H1 (cell line): ENCODE measurements around the gene CASZ1. TPM values are rescaled to one million over a fixed set of nuclear protein-coding genes. Genes with fewer than 3 reads are reported as not detected.

Experiments
- CTCF ChIA-PET: fragments of 300-600 bp; sonication (Branson Sonifier 250); formaldehyde crosslinking; loops from one replicate; lab custom pipeline; 2021; ENCODE audit not compliant: partially characterized antibody; lab: Charles Lee
- POLR2A ChIA-PET: fragments of 300-600 bp; sonication (Branson Sonifier 250); formaldehyde crosslinking; loops from one replicate; lab custom pipeline; 2021; ENCODE audit warnings: inconsistent platforms; ENCODE audit not compliant: partially characterized antibody; lab: Charles Lee
- DNase-seq, 2 experiments: peaks; one replicate each; pipeline versions ENCODE4 v3.0.0 to v3.0.0-alpha.2; 2010 to 2022; ENCODE audit warnings: low spot score in 2 of 2, low read depth in 1 of 2, mixed read lengths in 1 of 2
- FAIRE-seq: peaks from 2 replicates; lab custom pipeline; 2011; peaks lifted over from hg19 to GRCh38; lab: Jason Lieb, UNC
- H2AFZ ChIP-seq: 2 replicates; pipeline ENCODE4 v1.8.1; 2012; ENCODE audit warnings: low read length, inconsistent platforms
- H2AK5ac ChIP-seq: 2 replicates; pipeline ENCODE4 v1.6.1; 2013; ENCODE audit warnings: low read depth, low read length
- H2BK120ac ChIP-seq: replicated peaks from 2 replicates; pipeline ENCODE3; 2013; ENCODE audit warnings: low read depth, low read length, inconsistent platforms
- H2BK12ac ChIP-seq: 2 replicates; pipeline ENCODE4 v1.6.1; 2013; ENCODE audit warnings: low read depth, low read length
- H2BK15ac ChIP-seq: 2 replicates; pipeline ENCODE4 v1.6.1; 2013; ENCODE audit warnings: low read length
- H2BK20ac ChIP-seq: 2 replicates; pipeline ENCODE4 v1.6.1; 2013; ENCODE audit warnings: low read length
- H2BK5ac ChIP-seq: 2 replicates; pipeline ENCODE4 v1.6.1; 2013; ENCODE audit warnings: low read depth, low read length
- H3K14ac ChIP-seq: 2 replicates; pipeline ENCODE4 v1.6.1; 2013; ENCODE audit warnings: inconsistent platforms; ENCODE audit not compliant: insufficient read length
- H3K18ac ChIP-seq: 2 replicates; pipeline ENCODE4 v1.6.1; 2013; ENCODE audit warnings: low read length; ENCODE audit errors: extremely low read depth
- H3K23ac ChIP-seq: 2 replicates; pipeline ENCODE4 v1.6.1; 2013; ENCODE audit warnings: inconsistent platforms; ENCODE audit not compliant: insufficient read length
- H3K23me2 ChIP-seq: 2 replicates; pipeline ENCODE4 v1.6.1; 2013; ENCODE audit warnings: low read depth, low read length
- H3K27ac ChIP-seq: 2 replicates; pipeline ENCODE4 v1.6.1; 2011; ENCODE audit warnings: low read depth, low read length, inconsistent platforms
- H3K27me3 ChIP-seq, 4 experiments: replicated peaks in 1 of 4; 1 replicate in 1 of 4; 2 replicates in 3 of 4; pipeline versions ENCODE4 v1.6.1 to v1.8.1; 2011 to 2013; ENCODE audit warnings: low read length in 3 of 4, mild to moderate bottlenecking in 3 of 4, inconsistent platforms in 2 of 4, mixed read lengths in 2 of 4, moderate library complexity in 1 of 4; ENCODE audit not compliant: control insufficient read depth in 3 of 4, insufficient read depth in 3 of 4; ENCODE audit errors: extremely low read depth in 1 of 4
- H3K36me3 ChIP-seq, 4 experiments: 2 replicates each; pipeline versions ENCODE4 v1.6.1 to v1.8.1; 2011 to 2013; ENCODE audit warnings: mild to moderate bottlenecking in 4 of 4, low read length in 3 of 4, moderate library complexity in 2 of 4, control low read depth in 1 of 4, inconsistent platforms in 1 of 4; ENCODE audit not compliant: insufficient read depth in 4 of 4, control insufficient read depth in 2 of 4
- H3K4ac ChIP-seq: replicated peaks from 2 replicates; pipeline ENCODE3; 2013; ENCODE audit warnings: low read length, low read depth, mixed read lengths, inconsistent platforms; ENCODE audit not compliant: insufficient read length
- H3K4me1 ChIP-seq, 4 experiments: replicated peaks in 1 of 4; 1 replicate in 1 of 4; 2 replicates in 3 of 4; pipeline versions ENCODE4 v1.6.1 to v1.8.1; 2011 to 2013; ENCODE audit warnings: low read length in 3 of 4, inconsistent platforms in 2 of 4, mixed read lengths in 1 of 4; ENCODE audit not compliant: insufficient read depth in 4 of 4, control insufficient read depth in 3 of 4
- H3K4me2 ChIP-seq, 2 experiments: 2 replicates each; pipeline versions ENCODE4 v1.6.1 to v1.8.1; 2011 to 2013; ENCODE audit warnings: low read depth in 2 of 2, low read length in 2 of 2, control low read depth in 1 of 2, inconsistent platforms in 1 of 2, mild to moderate bottlenecking in 1 of 2; ENCODE audit not compliant: insufficient read depth in 1 of 2
- H3K4me3 ChIP-seq, 4 experiments: fragments of 200-600, 300-600 bp in 1 of 4; sonication (generic), shearing (Covaris generic), sonication (Bioruptor Twin) in 1 of 4; 2 replicates each; pipeline versions ENCODE4 v1.5.1 to v1.8.1; 2011 to 2016; ENCODE audit warnings: low read length in 4 of 4, low read depth in 3 of 4, control low read depth in 2 of 4, inconsistent platforms in 2 of 4, mild to moderate bottlenecking in 2 of 4, mixed read lengths in 1 of 4, moderate library complexity in 1 of 4; ENCODE audit not compliant: insufficient read depth in 2 of 4; ENCODE audit errors: extremely low read depth in 1 of 4
- H3K56ac ChIP-seq: replicated peaks from 2 replicates; pipeline ENCODE3; 2013; ENCODE audit warnings: low read depth, mild to moderate bottlenecking, mixed read lengths, low read length, inconsistent platforms; ENCODE audit not compliant: insufficient read length
- H3K79me1 ChIP-seq: 2 replicates; pipeline ENCODE4 v1.6.1; 2013; ENCODE audit warnings: low read depth, low read length, control low read depth
- H3K79me2 ChIP-seq, 2 experiments: 2 replicates each; pipeline versions ENCODE4 v1.6.1 to v1.8.1; 2012 to 2013; ENCODE audit warnings: low read length in 2 of 2, mild to moderate bottlenecking in 2 of 2, inconsistent platforms in 1 of 2; ENCODE audit not compliant: insufficient read depth in 2 of 2, control insufficient read depth in 1 of 2
- H3K9ac ChIP-seq, 4 experiments: replicated peaks in 1 of 4; 1 replicate in 1 of 4; 2 replicates in 3 of 4; pipeline versions ENCODE4 v1.6.1 to v1.8.1; 2011 to 2013; ENCODE audit warnings: low read depth in 3 of 4, low read length in 3 of 4, control low read depth in 2 of 4, mild to moderate bottlenecking in 2 of 4, moderate library complexity in 2 of 4, inconsistent platforms in 1 of 4; ENCODE audit errors: extremely low read depth in 1 of 4
- H3K9me3 ChIP-seq, 2 experiments: 2 replicates each; pipeline versions ENCODE4 v1.6.1 to v1.8.1; 2012 to 2013; ENCODE audit warnings: mild to moderate bottlenecking in 2 of 2, moderate library complexity in 2 of 2, control low read depth in 1 of 2, inconsistent platforms in 1 of 2, low read depth in 1 of 2, low read length in 1 of 2, mixed read lengths in 1 of 2; ENCODE audit not compliant: insufficient read depth in 2 of 2
- H4K20me1 ChIP-seq, 2 experiments: replicated peaks in 1 of 2; 2 replicates each; pipeline versions ENCODE3 to v1.8.1; 2011 to 2013; ENCODE audit warnings: inconsistent platforms in 2 of 2, low read length in 2 of 2, mild to moderate bottlenecking in 1 of 2; ENCODE audit not compliant: insufficient read depth in 2 of 2, control insufficient read depth in 1 of 2
- H4K5ac ChIP-seq: 2 replicates; pipeline ENCODE4 v1.6.1; 2013; ENCODE audit warnings: low read length, low read depth, mixed read lengths, inconsistent platforms; ENCODE audit not compliant: insufficient read length
- H4K8ac ChIP-seq: 2 replicates; pipeline ENCODE4 v1.8.0; 2013; ENCODE audit warnings: mild to moderate bottlenecking, moderate library complexity, low read length, inconsistent platforms; ENCODE audit not compliant: insufficient read depth; ENCODE audit errors: extremely low read depth
- H4K91ac ChIP-seq: replicated peaks from 2 replicates; pipeline ENCODE3; 2013; ENCODE audit warnings: low read length, mixed read lengths, inconsistent platforms; ENCODE audit not compliant: insufficient read length
- EGR1 ChIP-seq: IDR thresholded peaks from 2 replicates; pipeline ENCODE4 v1.6.1; 2011; ENCODE audit warnings: low read depth, low read length, borderline replicate concordance
- HDAC2 ChIP-seq, 2 experiments: fragments of 300-600 bp in 1 of 2; sonication (generic) in 1 of 2; IDR thresholded peaks; 2 replicates each; pipeline ENCODE4 v1.6.1; 2011 to 2012; ENCODE audit warnings: low read depth in 2 of 2, low read length in 2 of 2, mild to moderate bottlenecking in 2 of 2, moderate library complexity in 2 of 2, borderline replicate concordance in 1 of 2, inconsistent platforms in 1 of 2
- POLR2A ChIP-seq, 2 experiments: IDR thresholded peaks; 1 replicate in 1 of 2; 2 replicates in 1 of 2; pipeline ENCODE4 v1.6.1; 2011; ENCODE audit warnings: low read depth in 2 of 2, low read length in 2 of 2, mild to moderate bottlenecking in 2 of 2; ENCODE audit errors: control extremely low read depth in 1 of 2
- RBBP5 ChIP-seq: IDR thresholded peaks from 2 replicates; pipeline ENCODE4 v1.7.1; 2012; ENCODE audit warnings: low read depth, mild to moderate bottlenecking, inconsistent platforms, low read length, moderate library complexity, borderline replicate concordance
- SP4 ChIP-seq: IDR thresholded peaks from 2 replicates; pipeline ENCODE4 v1.6.1; 2012; ENCODE audit warnings: low read length, inconsistent platforms
- USF2 ChIP-seq: IDR thresholded peaks from 2 replicates; pipeline ENCODE4 v1.6.1; 2011; ENCODE audit warnings: low read length, improper control_type of control experiment
- YY1 ChIP-seq: IDR thresholded peaks from 2 replicates; pipeline ENCODE4 v1.6.1; 2011; ENCODE audit warnings: low read depth, mild to moderate bottlenecking, low read length
- WGBS, 2 experiments: shearing (Covaris generic) in 1 of 2; methylation state at CpG; one replicate each; pipeline versions ENCODE4 v1.1.6 to v1.1.7; 2013 to 2015; ENCODE audit warnings: low lambda C conversion rate in 2 of 2, mixed read lengths in 2 of 2, inconsistent platforms in 1 of 2, low coverage in 1 of 2, missing lambda C conversion rate in 1 of 2; ENCODE audit not compliant: insufficient replicate concordance in 2 of 2, insufficient coverage in 1 of 2, insufficient read length in 1 of 2; ENCODE audit errors: extremely low coverage in 1 of 2, missing lambda C conversion rate in 1 of 2; 5-methylcytosine and 5-hydroxymethylcytosine counted together
- polyA plus RNA-seq, 7 experiments: library from polyadenylated mRNA; depleted of rRNA in 3 of 7; stranded (reverse) in 5 of 7; unstranded in 2 of 7; fragments of >200 nt in 5 of 7; fragments of 200-250 nt in 2 of 7; gene quantifications; 1 replicate in 5 of 7; 2 replicates in 1 of 7; 4 replicates in 1 of 7; pipeline versions ENCODE4 v1.2.1 to v1.2.3, GENCODE V29; 2011 to 2013; ENCODE audit warnings: missing spikeins in 2 of 7, mixed read lengths in 2 of 7
- total RNA-seq: library from RNA; stranded (reverse); fragmentation: NEBNext Ultra II Directional; extraction: Animal tissue kit (Norgen Biotek cat#: 25700); gene quantifications from 2 replicates; pipeline ENCODE4 v1.2.1, GENCODE V29; 2021
- TF ChIP-seq, protein P1 (sequence below), 3 experiments: IDR thresholded peaks; 1 replicate in 2 of 3; 2 replicates in 1 of 3; pipeline versions ENCODE4 v1.5.1 to v1.6.1; 2011; ENCODE audit warnings: low read length in 3 of 3, mild to moderate bottlenecking in 3 of 3, inconsistent platforms in 2 of 3, low read depth in 1 of 3, moderate library complexity in 1 of 3; ENCODE audit not compliant: insufficient read depth in 1 of 3; ENCODE audit errors: control extremely low read depth in 1 of 3

CASZ1 gene
- total and polyA plus RNA-seq, 2 of the 8 experiments (the other 6 are each of a cell fraction or from before 2014, with no cell fraction given), result 4.4 to 7.7 TPM

DNA sequence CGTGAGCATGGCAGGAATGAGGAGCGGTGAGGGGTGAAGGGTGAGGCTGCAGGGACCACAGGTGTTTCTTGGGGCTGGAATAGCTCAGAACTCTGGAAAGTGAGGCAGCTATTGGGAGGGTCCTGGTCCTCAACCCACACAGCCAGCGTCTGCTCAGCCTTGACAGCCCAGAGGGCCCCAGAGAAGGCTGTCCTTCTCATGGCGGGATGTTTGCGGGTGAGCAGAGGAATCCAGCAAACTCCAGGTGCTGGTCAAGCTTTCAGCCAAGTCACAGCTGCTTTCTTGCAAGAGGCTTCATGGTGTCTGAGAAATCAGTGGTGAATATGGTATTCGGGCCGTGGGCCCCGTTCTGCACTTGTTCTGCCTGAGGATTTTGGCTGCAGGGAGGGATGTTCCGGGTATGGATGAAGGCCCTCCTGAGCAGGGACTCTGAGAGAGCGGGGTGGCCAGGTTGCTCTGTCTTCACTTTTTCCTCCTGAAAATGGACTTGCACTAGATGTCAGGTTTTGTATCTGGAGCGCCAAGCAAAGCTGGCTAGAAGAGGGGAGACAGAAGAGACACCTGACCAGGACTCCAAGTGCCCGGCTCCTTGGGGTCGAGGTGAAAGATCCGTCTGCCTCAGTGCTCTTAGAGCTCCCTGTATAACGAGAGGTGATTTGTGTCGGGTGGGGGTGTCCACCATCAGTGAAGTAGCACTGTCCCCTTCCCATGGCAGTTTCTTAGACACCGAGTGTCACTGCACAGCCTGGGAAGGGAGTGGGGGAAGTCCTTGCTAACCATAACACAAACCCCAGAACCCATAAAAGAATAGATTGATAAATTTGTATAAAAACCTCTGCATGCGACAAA is 181.8 kb downstream of the CASZ1 start:
- H4K5ac ChIP-seq, result no peak overlapping the region
- no peak overlapping the region for H2BK5ac ChIP-seq
- H4K91ac ChIP-seq, result no peak overlapping the region
- WGBS, 2 experiments, result 91% methylated on average over 18 of the region's 18 CpGs; no CpG with 5 or more reads in 1 of the 2 experiments
- no peaks in the 10 kb centered on the region for H3K27me3 ChIP-seq
- peaks cover 0 to 11% (median 3%) of the 10 kb centered on the region in 4 experiments; a peak in 3 of 7 replicates for H3K4me1 ChIP-seq
- H3K9ac ChIP-seq, result no peak overlapping the region
- no peak overlapping the region for H3K14ac ChIP-seq
- ChIA-PET CTCF (interaction anchor here (0.8 to 2.5 kb wide), 7 partner anchors 11 to 295 kb away, joined by 3 to 8 read pairs (median 3); no protein-coding TSS in a partner anchor), POLR2A (no interaction called here)
- no peak overlapping the region for H3K27ac ChIP-seq
- H3K79me1 ChIP-seq, result peaks cover 9% of the 10 kb centered on the region
- no peaks in the 10 kb centered on the region for H3K36me3 ChIP-seq
- no peaks in the 10 kb centered on the region for H3K79me2 ChIP-seq
- no peaks in the 10 kb centered on the region for H3K9me3 ChIP-seq
- no peak overlapping the region for H2AFZ ChIP-seq
- H4K8ac ChIP-seq, result no peak overlapping the region
- H3K4ac ChIP-seq, result no peak overlapping the region
- no peak overlapping the region for H3K23ac ChIP-seq
- no peak for DNase-seq
- H3K23me2 ChIP-seq, result no peaks in the 10 kb centered on the region
- no peak overlapping the region for H2BK15ac ChIP-seq
- no peak overlapping the region for H3K56ac ChIP-seq
- H3K18ac ChIP-seq, result no peak overlapping the region; the same call in 1 of the 2 replicates
- no peak overlapping the region for H3K4me2 ChIP-seq
- no peak for FAIRE-seq
- no peak overlapping the region for H3K4me3 ChIP-seq
- no peak overlapping the region for H2AK5ac ChIP-seq
- no peaks in the 10 kb centered on the region for H4K20me1 ChIP-seq
- H2BK20ac ChIP-seq, result no peak overlapping the region
- no peak overlapping the region for H2BK120ac ChIP-seq
- H2BK12ac ChIP-seq, result no peak overlapping the region
- TF ChIP-seq HDAC2 (IDR thresholded peaks at IDR 0.05; ENCODE audit: borderline replicate concordance in 1 of 2, low read depth in 2 of 2, low read length in 2 of 2), result no peak
- no peak for TF ChIP-seq YY1
- no peak for TF ChIP-seq RBBP5
- TF ChIP-seq USF2, result no peak
- TF ChIP-seq POLR2A (IDR thresholded peaks at IDR 0.05; ENCODE audit: control extremely low read depth in 1 of 2, low read depth in 2 of 2, low read length in 2 of 2), result no peak
- TF ChIP-seq, protein P1, sequence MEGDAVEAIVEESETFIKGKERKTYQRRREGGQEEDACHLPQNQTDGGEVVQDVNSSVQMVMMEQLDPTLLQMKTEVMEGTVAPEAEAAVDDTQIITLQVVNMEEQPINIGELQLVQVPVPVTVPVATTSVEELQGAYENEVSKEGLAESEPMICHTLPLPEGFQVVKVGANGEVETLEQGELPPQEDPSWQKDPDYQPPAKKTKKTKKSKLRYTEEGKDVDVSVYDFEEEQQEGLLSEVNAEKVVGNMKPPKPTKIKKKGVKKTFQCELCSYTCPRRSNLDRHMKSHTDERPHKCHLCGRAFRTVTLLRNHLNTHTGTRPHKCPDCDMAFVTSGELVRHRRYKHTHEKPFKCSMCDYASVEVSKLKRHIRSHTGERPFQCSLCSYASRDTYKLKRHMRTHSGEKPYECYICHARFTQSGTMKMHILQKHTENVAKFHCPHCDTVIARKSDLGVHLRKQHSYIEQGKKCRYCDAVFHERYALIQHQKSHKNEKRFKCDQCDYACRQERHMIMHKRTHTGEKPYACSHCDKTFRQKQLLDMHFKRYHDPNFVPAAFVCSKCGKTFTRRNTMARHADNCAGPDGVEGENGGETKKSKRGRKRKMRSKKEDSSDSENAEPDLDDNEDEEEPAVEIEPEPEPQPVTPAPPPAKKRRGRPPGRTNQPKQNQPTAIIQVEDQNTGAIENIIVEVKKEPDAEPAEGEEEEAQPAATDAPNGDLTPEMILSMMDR (IDR thresholded peaks at IDR 0.05; ENCODE audit: control extremely low read depth in 1 of 3, insufficient read depth in 1 of 3, low read depth in 1 of 3, low read length in 3 of 3), result no peak
- TF ChIP-seq SP4, result no peak
- TF ChIP-seq EGR1, result no peak
